HS-27A (cell line): ENCODE results near the gene MSX2.

ENCODE experiments used
- DNase-seq: peaks from one replicate; pipeline ENCODE4 v3.0.0-alpha.2; 2012; ENCODE audit warnings: low read depth, missing footprints

MSX2 gene

GRCh38 chr5:174718880-174719610 lies 5.3 kb upstream of the MSX2 start:
- DNase-seq = no peak

GRCh38 chr5:174719793-174720611 lies 4.4 kb upstream of the MSX2 start:
- no peak for DNase-seq

GRCh38 chr5:174720612-174721529 lies 3.5 kb upstream of the MSX2 start:
- DNase-seq = no peak

- no peak for DNase-seq
These were observed 2.6 kb upstream of the MSX2 start for GRCh38 chr5:174721530-174722432.

- no peak for DNase-seq
These were observed 1.9 kb upstream of the MSX2 start for GRCh38 chr5:174722500-174722899.

- no peak for DNase-seq
These were observed 935 bp upstream of the MSX2 start for GRCh38 chr5:174723315-174723978.

- no peak for DNase-seq
These were observed 351 bp upstream of the MSX2 start for GRCh38 chr5:174723979-174724483.

GRCh38 chr5:174725261-174725990 lies 1.0 kb downstream of the MSX2 start:
- DNase-seq = no peak

GRCh38 chr5:174725991-174726601 lies 1.7 kb downstream of the MSX2 start:
- DNase-seq = no peak

GRCh38 chr5:174726916-174727793 lies 2.8 kb downstream of the MSX2 start:
- DNase-seq = no peak

GRCh38 chr5:174727794-174728680 lies 3.7 kb downstream of the MSX2 start:
- no peak for DNase-seq

GRCh38 chr5:174729075-174729680 lies 4.8 kb downstream of the MSX2 start:
- no peak for DNase-seq

- DNase-seq = no peak
These were observed 7.0 kb downstream of the MSX2 start for GRCh38 chr5:174731214-174732035.

GRCh38 chr5:174732036-174733020 lies 7.9 kb downstream of the MSX2 start:
- DNase-seq = no peak
